ENCODE data around the gene KLHL24. TPM values are rescaled to one million over a fixed set of nuclear protein-coding genes. Genes with fewer than 3 reads are reported as not detected.
A peak's percentile ranks its signal among the peaks of the same experiment; 100 is the strongest.

KLHL24 gene
- total RNA-seq, 1 experiment from 2014 or later, result 7.4 TPM

DNA sequence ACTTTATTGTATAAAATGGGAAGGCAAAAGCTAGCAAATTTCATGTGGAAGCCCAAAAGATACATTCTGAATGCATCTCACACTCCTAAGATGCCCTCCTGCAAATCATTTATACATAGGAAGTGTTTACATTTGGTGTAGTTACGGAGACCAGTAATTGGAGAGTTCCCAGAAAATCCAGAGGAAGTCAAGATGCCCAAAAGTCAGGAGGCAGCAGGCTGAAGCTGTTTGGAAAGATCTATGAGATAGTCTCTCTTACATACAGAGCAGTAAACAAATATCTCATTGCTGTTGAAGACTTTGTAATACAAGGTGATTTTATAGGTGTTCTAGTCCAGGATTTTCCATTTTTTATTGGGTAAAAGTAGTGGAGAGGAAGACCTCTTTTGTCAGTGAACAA, 8.8 kb downstream of the KLHL24 start:
- DNase-seq, result peak; percentile 43
- TF ChIP-seq CTCF (conservative IDR thresholded peaks at IDR 0.05; ENCODE audit: low read depth, low read length), result no peak
- TF ChIP-seq EZH2 (IDR thresholded peaks at IDR 0.05; ENCODE audit: low read length, unreplicated experiment), result no peak
- no peak for TF ChIP-seq EZH2phosphoT487 (IDR thresholded peaks at IDR 0.05; ENCODE audit: borderline replicate concordance, low read length)
- H3K27me3 ChIP-seq (ENCODE audit: low read length), result no peaks in the 10 kb centered on the region
- CTCF ChIA-PET, result no interaction called here
- no peaks in the 10 kb centered on the region for H3K79me2 ChIP-seq (ENCODE audit: low read length)
- H3K9ac ChIP-seq (ENCODE audit: low read length), result no peak overlapping the region
- no peaks in the 10 kb centered on the region for H4K20me1 ChIP-seq (ENCODE audit: low read length)
- H3K9me2 ChIP-seq (replicated peaks; ENCODE audit: low read length), result no peaks in the 10 kb centered on the region
- H2AFZ ChIP-seq (ENCODE audit: low read length), result peak overlapping the region; percentile 67; the same call in 1 of the 2 replicates
- peaks cover 18% of the 10 kb centered on the region for H3K4me1 ChIP-seq (ENCODE audit: insufficient read depth, low read length)
- H3K9me3 ChIP-seq (ENCODE audit: low read length), result no peaks in the 10 kb centered on the region
- peak overlapping the region; percentile 67 for H3K27ac ChIP-seq (ENCODE audit: low read length)
- intact Hi-C loops (cut with micrococcal nuclease), result no loop called here
- peak overlapping the region; percentile 54 for H3K4me3 ChIP-seq (ENCODE audit: low read length)
- POLR2A ChIA-PET (ENCODE audit: unreplicated experiment), result no interaction called here
- ATAC-seq, result peak; percentile 60
- H3K36me3 ChIP-seq (ENCODE audit: low read depth, low read length), result no peaks in the 10 kb centered on the region
- H3F3A ChIP-seq (ENCODE audit: low read length, unreplicated experiment), result no peaks in the 10 kb centered on the region
- peak overlapping the region; percentile 80 for H3K4me2 ChIP-seq (ENCODE audit: low read length)
- BruUV-seq (replicated peaks), result no TSS peak

DNA sequence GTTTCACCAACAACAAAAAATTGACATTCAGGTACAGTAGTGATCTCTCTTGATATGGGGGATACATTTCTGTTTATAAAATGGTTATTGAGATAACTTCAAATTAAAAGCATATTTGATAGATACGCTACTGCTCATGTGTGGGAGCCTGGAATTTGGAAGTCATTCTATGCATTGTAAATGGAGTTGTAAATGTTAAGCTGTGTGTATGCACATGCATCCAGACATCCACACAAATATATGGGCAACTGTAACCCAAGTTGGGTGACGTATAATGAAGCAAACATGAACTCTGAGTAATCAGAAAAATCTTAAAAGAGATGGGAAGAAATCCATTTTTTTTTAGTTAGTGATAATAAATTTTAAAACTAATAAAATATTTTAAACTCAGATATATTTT, 9.8 kb downstream of the KLHL24 start:
- H3K4me2 ChIP-seq (ENCODE audit: low read length), result no peak overlapping the region
- H3K4me3 ChIP-seq (ENCODE audit: low read length), result no peak overlapping the region
- no peak for ATAC-seq
- no peaks in the 10 kb centered on the region for H3F3A ChIP-seq (ENCODE audit: low read length, unreplicated experiment)
- CTCF ChIA-PET, result no interaction called here
- no peaks in the 10 kb centered on the region for H3K9me3 ChIP-seq (ENCODE audit: low read length)
- H3K79me2 ChIP-seq (ENCODE audit: low read length), result no peaks in the 10 kb centered on the region
- H4K20me1 ChIP-seq (ENCODE audit: low read length), result no peaks in the 10 kb centered on the region
- H3K27ac ChIP-seq (ENCODE audit: low read length), result no peak overlapping the region
- POLR2A ChIA-PET (ENCODE audit: unreplicated experiment), result no interaction called here
- intact Hi-C loops (cut with micrococcal nuclease), result no loop called here
- H3K36me3 ChIP-seq (ENCODE audit: low read depth, low read length), result peaks cover 5% of the 10 kb centered on the region; the same call in 1 of the 2 replicates
- no TSS peak for BruUV-seq (replicated peaks)
- H3K9me2 ChIP-seq (replicated peaks; ENCODE audit: low read length), result no peaks in the 10 kb centered on the region
- H3K4me1 ChIP-seq (ENCODE audit: insufficient read depth, low read length), result peaks cover 18% of the 10 kb centered on the region
- DNase-seq, result no peak
- TF ChIP-seq EZH2phosphoT487 (IDR thresholded peaks at IDR 0.05; ENCODE audit: borderline replicate concordance, low read length) (no peak), CTCF (conservative IDR thresholded peaks at IDR 0.05; ENCODE audit: low read depth, low read length) (no peak), EZH2 (IDR thresholded peaks at IDR 0.05; ENCODE audit: low read length, unreplicated experiment) (no peak)
- H3K9ac ChIP-seq (ENCODE audit: low read length), result no peak overlapping the region
- H2AFZ ChIP-seq (ENCODE audit: low read length), result no peak overlapping the region
- no peaks in the 10 kb centered on the region for H3K27me3 ChIP-seq (ENCODE audit: low read length)

DNA sequence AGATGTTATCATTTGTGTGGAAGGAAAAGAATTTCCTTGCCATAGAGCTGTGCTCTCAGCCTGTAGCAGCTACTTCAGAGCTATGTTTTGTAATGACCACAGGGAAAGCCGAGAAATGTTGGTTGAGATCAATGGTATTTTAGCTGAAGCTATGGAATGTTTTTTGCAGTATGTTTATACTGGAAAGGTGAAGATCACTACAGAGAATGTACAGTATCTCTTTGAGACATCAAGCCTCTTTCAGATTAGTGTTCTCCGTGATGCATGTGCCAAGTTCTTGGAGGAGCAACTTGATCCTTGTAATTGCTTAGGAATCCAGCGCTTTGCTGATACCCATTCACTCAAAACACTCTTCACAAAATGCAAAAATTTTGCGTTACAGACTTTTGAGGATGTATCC, 15.1 kb downstream of the KLHL24 start:
- H3F3A ChIP-seq (ENCODE audit: low read length, unreplicated experiment), result no peaks in the 10 kb centered on the region
- peaks cover 50% of the 10 kb centered on the region for H3K36me3 ChIP-seq (ENCODE audit: low read depth, low read length)
- no peaks in the 10 kb centered on the region for H3K9me2 ChIP-seq (replicated peaks; ENCODE audit: low read length)
- no peaks in the 10 kb centered on the region for H3K79me2 ChIP-seq (ENCODE audit: low read length)
- no peak overlapping the region for H2AFZ ChIP-seq (ENCODE audit: low read length)
- peaks cover 44% of the 10 kb centered on the region for H3K9me3 ChIP-seq (ENCODE audit: low read length)
- TSS peak; percentile 29 for BruUV-seq (replicated peaks)
- intact Hi-C loops (cut with micrococcal nuclease), result no loop called here
- POLR2A ChIA-PET (ENCODE audit: unreplicated experiment), result no interaction called here
- H3K4me1 ChIP-seq (ENCODE audit: insufficient read depth, low read length), result no peaks in the 10 kb centered on the region
- no peaks in the 10 kb centered on the region for H3K27me3 ChIP-seq (ENCODE audit: low read length)
- no peak overlapping the region for H3K9ac ChIP-seq (ENCODE audit: low read length)
- H4K20me1 ChIP-seq (ENCODE audit: low read length), result no peaks in the 10 kb centered on the region
- CTCF ChIA-PET, result no interaction called here
- DNase-seq (no peak), ATAC-seq (no peak)
- no peak overlapping the region for H3K4me2 ChIP-seq (ENCODE audit: low read length)
- no peak overlapping the region for H3K4me3 ChIP-seq (ENCODE audit: low read length)
- no peak overlapping the region for H3K27ac ChIP-seq (ENCODE audit: low read length)
- TF ChIP-seq EZH2phosphoT487 (IDR thresholded peaks at IDR 0.05; ENCODE audit: borderline replicate concordance, low read length) (no peak), EZH2 (IDR thresholded peaks at IDR 0.05; ENCODE audit: low read length, unreplicated experiment) (no peak), CTCF (conservative IDR thresholded peaks at IDR 0.05; ENCODE audit: low read depth, low read length) (no peak)

Measured in PC-3 (cell line).